ENCODE measurements around the gene TP63. TPM values are rescaled to one million over a fixed set of nuclear protein-coding genes. Genes with fewer than 3 reads are reported as not detected.
"Not testable (repeated sequence)": the region's sequence is repeated elsewhere in the genome, so short reads cannot be mapped to it uniquely, and the experiment has no call there.

The TP63 gene
- total RNA-seq, 1 donor from 2014 or later: not detected

GRCh38 chr3:189588475-189589178 is 42.6 kb upstream of the TP63 start:
- no peak overlapping the region for H3K4me3 ChIP-seq
- no peaks in the 10 kb centered on the region for H3K9me3 ChIP-seq
- no peaks in the 10 kb centered on the region for H3K4me1 ChIP-seq
- H3K27me3 ChIP-seq: no peaks in the 10 kb centered on the region
- intact Hi-C loops (cut with DNase I): no loop called here
- TF ChIP-seq CTCF (IDR thresholded peaks at IDR 0.05): no peak
- H3K36me3 ChIP-seq: no peaks in the 10 kb centered on the region
- no peak for DNase-seq (ENCODE audit: low spot score in 2 of 2)
- H3K27ac ChIP-seq: no peak overlapping the region

DNA sequence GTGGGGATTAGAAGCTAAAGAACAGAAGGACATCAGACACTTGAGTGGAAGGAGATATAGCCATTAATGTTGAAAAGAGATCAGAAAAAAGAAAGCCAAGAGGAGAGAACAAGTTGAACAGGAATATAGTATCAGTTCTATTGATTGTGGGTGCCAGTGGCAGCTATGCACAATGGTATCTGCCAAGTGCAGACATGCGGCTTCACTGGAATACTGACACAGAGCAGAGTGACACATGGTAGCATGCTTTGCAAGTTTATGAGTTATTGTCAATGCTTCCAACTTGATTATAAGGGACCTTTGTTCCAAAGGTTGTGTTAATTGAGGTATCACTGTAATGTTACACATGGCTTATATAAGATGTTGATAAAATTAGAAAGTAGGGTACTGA is 42.0 kb upstream of the TP63 start:
- Histone ChIP-seq H3K36me3 (no peaks in the 10 kb centered on the region), H3K9me3 (no peaks in the 10 kb centered on the region), H3K27me3 (no peaks in the 10 kb centered on the region), H3K27ac (no peak overlapping the region), H3K4me1 (no peaks in the 10 kb centered on the region), H3K4me3 (no peak overlapping the region)
- TF ChIP-seq CTCF (IDR thresholded peaks at IDR 0.05): no peak
- DNase-seq (ENCODE audit: low spot score in 2 of 2): no peak
- intact Hi-C loops (cut with DNase I): no loop called here

DNA sequence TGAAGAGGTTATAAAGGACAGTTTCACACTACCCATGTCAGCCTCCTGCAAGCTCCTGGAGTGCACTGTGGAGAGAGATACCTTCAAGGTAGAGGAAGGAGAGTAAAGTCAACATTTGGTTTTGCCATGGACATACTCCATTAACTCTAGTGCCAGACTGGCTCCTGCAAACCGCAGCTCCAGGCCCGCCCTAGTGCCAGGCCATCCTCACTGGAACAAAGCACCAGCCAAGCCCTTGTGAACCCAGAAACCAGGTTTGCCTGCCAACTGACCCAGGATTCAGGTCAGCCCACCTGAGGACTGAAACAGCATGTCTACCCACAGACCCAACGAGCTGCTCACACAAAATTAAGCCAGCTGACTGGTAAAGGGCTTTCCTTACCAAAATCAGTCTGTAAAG is 41.0 kb upstream of the TP63 start:
- no peak for TF ChIP-seq CTCF (IDR thresholded peaks at IDR 0.05)
- no peaks in the 10 kb centered on the region for H3K36me3 ChIP-seq
- no peaks in the 10 kb centered on the region for H3K4me1 ChIP-seq
- DNase-seq (ENCODE audit: low spot score in 2 of 2): no peak
- intact Hi-C loops (cut with DNase I): no loop called here
- no peak overlapping the region for H3K27ac ChIP-seq
- no peak overlapping the region for H3K4me3 ChIP-seq
- no peaks in the 10 kb centered on the region for H3K9me3 ChIP-seq
- no peaks in the 10 kb centered on the region for H3K27me3 ChIP-seq

- Histone ChIP-seq H3K9me3 (no peaks in the 10 kb centered on the region), H3K27ac (no peak overlapping the region), H3K36me3 (no peaks in the 10 kb centered on the region), H3K27me3 (no peaks in the 10 kb centered on the region), H3K4me3 (no peak overlapping the region), H3K4me1 (no peaks in the 10 kb centered on the region)
- TF ChIP-seq CTCF (IDR thresholded peaks at IDR 0.05): no peak
- no peak for DNase-seq (ENCODE audit: low spot score in 2 of 2)
- intact Hi-C loops (cut with DNase I): no loop called here
Observed at GRCh38 chr3:189593581-189593980, 37.6 kb upstream of the TP63 start.

DNA sequence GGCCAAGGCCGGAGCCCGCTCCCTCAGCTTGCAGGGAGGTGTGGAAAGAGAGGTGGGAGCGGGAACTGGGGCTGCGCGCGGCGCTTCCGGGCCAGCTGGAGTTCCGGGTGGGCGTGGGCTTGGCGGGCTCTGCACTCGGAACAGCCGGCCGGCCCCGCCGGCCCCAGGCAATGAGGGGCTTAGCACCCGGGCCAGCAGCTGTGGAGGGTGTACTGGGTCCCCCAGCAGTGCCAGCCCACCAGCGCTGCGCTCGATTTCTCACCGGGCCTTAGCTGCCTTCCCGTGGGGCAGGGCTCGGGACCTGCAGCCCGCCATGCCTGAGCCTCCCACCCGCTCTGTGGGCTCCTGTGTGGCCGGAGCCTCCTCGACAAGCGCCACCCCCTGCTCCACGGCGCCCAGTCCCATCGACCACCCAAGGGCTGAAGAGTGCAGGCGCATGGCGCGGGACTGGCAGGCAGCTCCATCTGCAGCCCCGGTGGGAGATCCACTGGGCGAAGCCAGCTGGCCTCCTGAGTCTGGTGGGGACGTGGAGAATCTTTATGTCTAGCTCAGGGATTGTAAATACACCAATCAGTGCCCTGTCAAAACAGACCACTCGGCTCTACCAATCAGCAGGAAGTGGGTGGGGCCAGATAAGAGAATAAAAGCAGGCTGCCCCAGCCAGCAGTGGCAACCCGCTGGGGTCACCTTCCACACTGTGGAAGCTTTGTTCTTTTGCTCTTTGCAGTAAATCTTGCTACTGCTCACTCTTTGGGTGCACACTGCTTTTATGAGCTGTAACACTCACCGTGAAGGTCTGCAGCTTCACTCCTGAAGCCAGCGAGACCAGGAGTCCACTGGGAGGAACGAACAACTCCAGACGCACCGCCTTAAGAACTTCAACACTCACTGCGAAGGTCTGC is 34.9 kb upstream of the TP63 start:
- H3K27ac ChIP-seq; H3K4me3 ChIP-seq; H3K27me3 ChIP-seq; H3K9me3 ChIP-seq; intact Hi-C loops (cut with DNase I); H3K4me1 ChIP-seq; DNase-seq (ENCODE audit: low spot score in 2 of 2); H3K36me3 ChIP-seq: not testable (repeated sequence)

DNA sequence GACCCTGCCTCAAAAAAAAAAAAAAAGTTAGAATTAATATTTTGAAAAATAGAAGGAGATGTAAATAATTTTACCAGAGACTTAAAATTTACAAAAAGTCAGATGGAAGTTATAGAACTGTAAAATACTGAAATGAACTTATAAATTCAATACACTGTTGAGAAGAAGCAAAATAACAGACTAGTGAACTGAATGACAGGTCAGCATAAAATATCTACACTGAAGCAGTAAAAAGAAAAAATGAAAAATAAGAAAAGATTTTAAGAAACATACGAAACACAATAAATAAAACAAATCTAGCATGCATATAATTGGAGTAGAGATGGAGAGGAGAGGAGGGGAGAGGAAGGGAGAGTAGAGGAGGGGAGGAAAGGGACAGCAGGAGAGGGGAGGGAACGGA is 33.3 kb upstream of the TP63 start:
- no peak for TF ChIP-seq CTCF (IDR thresholded peaks at IDR 0.05)
- Histone ChIP-seq H3K27ac (no peak overlapping the region), H3K9me3 (no peaks in the 10 kb centered on the region), H3K27me3 (no peaks in the 10 kb centered on the region), H3K4me1 (no peaks in the 10 kb centered on the region), H3K4me3 (no peak overlapping the region), H3K36me3 (no peaks in the 10 kb centered on the region)
- DNase-seq (ENCODE audit: low spot score in 2 of 2): no peak
- intact Hi-C loops (cut with DNase I): no loop called here

All from ascending aorta (tissue), 2 donors.